Measurements from ENCODE around the gene CHCHD6. TPM values are rescaled to one million over a fixed set of nuclear protein-coding genes. Genes with fewer than 3 reads are reported as not detected.

CHCHD6 gene
- total RNA-seq, 4 donors from 2014 or later: 2.4 to 44.6 (median 5.1) TPM

DNA sequence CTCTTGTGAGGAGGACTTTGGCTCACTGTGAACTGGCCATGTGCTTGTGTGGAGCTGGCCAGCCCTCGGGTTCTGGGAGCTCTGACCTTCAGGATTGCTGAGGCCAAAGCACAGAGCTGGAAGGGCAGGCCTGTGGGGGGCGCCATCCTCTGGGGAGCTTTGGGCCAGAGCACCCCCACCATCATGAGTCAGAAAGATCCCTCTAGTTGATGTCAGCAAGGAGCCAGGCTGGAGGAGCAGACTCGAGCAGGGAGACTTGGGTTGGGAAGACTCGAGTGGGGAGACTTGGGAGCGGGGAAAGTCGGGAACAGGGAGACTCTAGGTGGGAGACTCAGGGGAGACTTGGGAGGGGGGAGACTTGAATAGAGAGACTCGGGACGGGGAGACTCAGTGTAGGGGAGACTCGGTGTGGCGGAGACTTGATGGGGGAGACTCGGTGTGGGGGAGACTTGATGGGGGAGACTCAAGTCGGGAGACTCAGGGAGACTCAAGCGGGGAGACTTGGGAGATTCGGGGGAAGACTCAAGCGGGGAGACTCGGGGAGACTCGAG is 241.2 kb downstream of the CHCHD6 start:
- no peaks in the 10 kb centered on the region for H3K9me3 ChIP-seq
- no peaks in the 10 kb centered on the region for H3K36me3 ChIP-seq
- TF ChIP-seq, protein P1, sequence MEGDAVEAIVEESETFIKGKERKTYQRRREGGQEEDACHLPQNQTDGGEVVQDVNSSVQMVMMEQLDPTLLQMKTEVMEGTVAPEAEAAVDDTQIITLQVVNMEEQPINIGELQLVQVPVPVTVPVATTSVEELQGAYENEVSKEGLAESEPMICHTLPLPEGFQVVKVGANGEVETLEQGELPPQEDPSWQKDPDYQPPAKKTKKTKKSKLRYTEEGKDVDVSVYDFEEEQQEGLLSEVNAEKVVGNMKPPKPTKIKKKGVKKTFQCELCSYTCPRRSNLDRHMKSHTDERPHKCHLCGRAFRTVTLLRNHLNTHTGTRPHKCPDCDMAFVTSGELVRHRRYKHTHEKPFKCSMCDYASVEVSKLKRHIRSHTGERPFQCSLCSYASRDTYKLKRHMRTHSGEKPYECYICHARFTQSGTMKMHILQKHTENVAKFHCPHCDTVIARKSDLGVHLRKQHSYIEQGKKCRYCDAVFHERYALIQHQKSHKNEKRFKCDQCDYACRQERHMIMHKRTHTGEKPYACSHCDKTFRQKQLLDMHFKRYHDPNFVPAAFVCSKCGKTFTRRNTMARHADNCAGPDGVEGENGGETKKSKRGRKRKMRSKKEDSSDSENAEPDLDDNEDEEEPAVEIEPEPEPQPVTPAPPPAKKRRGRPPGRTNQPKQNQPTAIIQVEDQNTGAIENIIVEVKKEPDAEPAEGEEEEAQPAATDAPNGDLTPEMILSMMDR (IDR thresholded peaks at IDR 0.05): no peak
- no peaks in the 10 kb centered on the region for H3K27me3 ChIP-seq
- no peaks in the 10 kb centered on the region for H3K4me1 ChIP-seq
- no peak overlapping the region for H3K4me3 ChIP-seq
- no peak for DNase-seq
- H3K27ac ChIP-seq: no peak overlapping the region

DNA sequence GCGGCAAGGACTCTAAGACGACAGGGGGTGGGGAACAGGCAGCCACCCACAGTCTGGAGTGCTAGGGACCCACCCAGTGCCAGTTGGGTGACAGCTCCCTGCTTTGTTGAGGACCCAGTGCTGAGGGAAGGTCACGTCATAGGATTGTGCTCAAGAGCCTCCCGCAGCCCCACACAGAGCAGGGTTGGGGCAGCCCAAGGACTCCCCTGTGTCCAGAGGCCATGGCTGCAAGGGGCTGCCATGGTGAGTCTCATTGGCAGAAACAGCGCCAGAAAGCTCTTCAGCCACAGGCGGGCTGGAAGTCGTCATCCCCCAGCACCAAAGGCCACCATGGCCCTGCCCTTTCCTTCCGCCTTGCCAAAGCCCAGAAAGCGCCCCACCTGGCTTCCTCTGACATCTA is 241.9 kb downstream of the CHCHD6 start:
- H3K27ac ChIP-seq: no peak overlapping the region
- no peak overlapping the region for H3K4me3 ChIP-seq
- TF ChIP-seq, protein P1 (IDR thresholded peaks at IDR 0.05): no peak
- TF ChIP-seq POLR2A (IDR thresholded peaks at IDR 0.05): no peak
- H3K36me3 ChIP-seq: no peaks in the 10 kb centered on the region
- H3K27me3 ChIP-seq: no peaks in the 10 kb centered on the region
- DNase-seq: no peak
- H3K9me3 ChIP-seq: no peaks in the 10 kb centered on the region
- no peaks in the 10 kb centered on the region for H3K4me1 ChIP-seq

DNA sequence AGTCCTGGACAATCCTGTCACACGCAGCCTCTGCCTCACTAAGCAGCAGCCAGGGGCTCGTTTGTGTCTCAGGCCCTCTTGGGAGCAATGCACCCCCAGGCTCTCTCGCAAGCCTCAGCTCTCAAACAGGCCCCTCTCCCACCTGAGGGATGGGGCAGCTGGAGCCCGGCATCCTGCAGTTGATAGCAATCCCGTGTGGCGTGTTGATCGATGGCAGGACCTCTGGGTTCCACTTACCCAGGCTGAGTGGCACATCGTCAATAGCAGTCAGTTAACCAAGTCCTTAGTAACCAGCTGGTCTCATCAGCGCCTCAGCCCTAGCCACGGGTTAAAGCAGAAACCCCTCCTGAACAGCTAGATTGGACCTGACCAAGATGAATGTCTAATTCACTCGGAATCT is 242.4 kb downstream of the CHCHD6 start:
- H3K4me1 ChIP-seq: no peaks in the 10 kb centered on the region
- no peak overlapping the region for H3K4me3 ChIP-seq

GRCh38 chr3:126947429-126947828 is 243.4 kb downstream of the CHCHD6 start:
- Histone ChIP-seq H3K4me1 (no peaks in the 10 kb centered on the region), H3K9me3 (no peaks in the 10 kb centered on the region), H3K27me3 (no peaks in the 10 kb centered on the region), H3K36me3 (no peaks in the 10 kb centered on the region), H3K27ac (peak overlapping the region in 1 of 4 donors; percentile 3), H3K4me3 (no peak overlapping the region)
- no peak for TF ChIP-seq POLR2A (IDR thresholded peaks at IDR 0.05)
- TF ChIP-seq, protein P1 (IDR thresholded peaks at IDR 0.05): no peak
- DNase-seq: peak in 1 of 3 donors; percentile 21

More for the DNA sequence above, 242.4 kb downstream of the CHCHD6 start:
- H3K9me3 ChIP-seq: no peaks in the 10 kb centered on the region
- TF ChIP-seq POLR2A (IDR thresholded peaks at IDR 0.05): no peak
- TF ChIP-seq, protein P1 (IDR thresholded peaks at IDR 0.05): no peak
- DNase-seq: no peak
- H3K27ac ChIP-seq: no peak overlapping the region
- H3K27me3 ChIP-seq: no peaks in the 10 kb centered on the region
- H3K36me3 ChIP-seq: no peaks in the 10 kb centered on the region

GRCh38 chr3:126948980-126949535 is 245.0 kb downstream of the CHCHD6 start:
- Histone ChIP-seq H3K27me3 (no peaks in the 10 kb centered on the region), H3K4me1 (no peaks in the 10 kb centered on the region), H3K4me3 (no peak overlapping the region), H3K9me3 (no peaks in the 10 kb centered on the region), H3K27ac (no peak overlapping the region), H3K36me3 (no peaks in the 10 kb centered on the region)
- DNase-seq: no peak
- TF ChIP-seq POLR2A (IDR thresholded peaks at IDR 0.05): no peak
- TF ChIP-seq, protein P1 (IDR thresholded peaks at IDR 0.05): no peak
